Activated CD8-positive, alpha-beta T cell treated with anti-CD3 and anti-CD28 coated beads, Interleukin-2, amount 10 ng/mL, durations not matched to agents 7 days and 5 days (primary cell): ENCODE measurements around the gene RBFOX2. TPM values are rescaled to one million over a fixed set of nuclear protein-coding genes. Genes with fewer than 3 reads are reported as not detected.

Source experiments
- ATAC-seq: fragments of 150-1000 bp; cut with Tn5 transposase; one replicate; pipeline ENCODE4 v1.10.0; 2021; ENCODE audit warnings: moderate library complexity
- CTCF ChIA-PET: fragments of 350-600 bp; sonication (Branson Sonifier 250); formaldehyde crosslinking; loops from one replicate; lab custom pipeline; 2021; ENCODE audit warnings: antibody characterized with exemption; lab: Charles Lee
- POLR2A ChIA-PET: fragments of 350-600 bp; sonication (Branson Sonifier 250); formaldehyde crosslinking; loops from one replicate; lab custom pipeline; 2021; ENCODE audit warnings: antibody characterized with exemption; lab: Charles Lee
- DNase-seq: peaks from one replicate; pipeline ENCODE4 v3.0.0-alpha.2; 2020
- H3K27ac Mint-ChIP-seq: one replicate; pipeline ENCODE4 v1.8.0; 2021; ENCODE audit warnings: mild to moderate bottlenecking, mixed read lengths
- H3K27me3 Mint-ChIP-seq: one replicate; pipeline ENCODE4 v1.8.0; 2021; ENCODE audit warnings: low read depth, mixed read lengths
- H3K36me3 Mint-ChIP-seq: one replicate; pipeline ENCODE4 v1.8.0; 2021; ENCODE audit warnings: low read depth, mixed read lengths
- H3K4me1 Mint-ChIP-seq: one replicate; pipeline ENCODE4 v1.8.0; 2021; ENCODE audit warnings: low read depth, mixed read lengths
- H3K4me3 Mint-ChIP-seq: one replicate; pipeline ENCODE4 v1.8.0; 2021; ENCODE audit warnings: mild to moderate bottlenecking, mixed read lengths
- H3K9me3 Mint-ChIP-seq: one replicate; pipeline ENCODE4 v1.8.0; 2022; ENCODE audit warnings: mixed read lengths; ENCODE audit not compliant: insufficient read depth
- total RNA-seq, 2 experiments: library from RNA; stranded (reverse); gene quantifications; one replicate each; pipeline ENCODE4 v1.2.3, GENCODE V29; 2021

Gene RBFOX2
- total RNA-seq, 2 experiments from 2014 or later = 0.03 to 0.37 TPM

GRCh38 chr22:35921777-35922176 is 106.8 kb downstream of the RBFOX2 start:
- peak; percentile 59 for DNase-seq
- H3K36me3 Mint-ChIP-seq = no peaks in the 10 kb centered on the region
- H3K4me3 Mint-ChIP-seq = no peak overlapping the region
- H3K9me3 Mint-ChIP-seq = no peaks in the 10 kb centered on the region
- H3K27ac Mint-ChIP-seq = no peak overlapping the region
- H3K27me3 Mint-ChIP-seq = peaks cover 8% of the 10 kb centered on the region
- ChIA-PET CTCF (interaction anchor here (0.7 to 2.7 kb wide), 3 partner anchors 144 to 571 kb away, joined by 4 to 13 read pairs (median 4); no protein-coding TSS in a partner anchor), POLR2A (no interaction called here)
- peaks cover 3% of the 10 kb centered on the region for H3K4me1 Mint-ChIP-seq
- peak; percentile 69 for ATAC-seq

GRCh38 chr22:35921044-35921443 is 107.6 kb downstream of the RBFOX2 start:
- ATAC-seq (no peak), DNase-seq (no peak)
- ChIA-PET CTCF (interaction anchor here (2.7 kb wide), 1 partner anchor 294 kb away, joined by 13 read pairs; no protein-coding TSS in a partner anchor), POLR2A (no interaction called here)
- Mint-ChIP-seq H3K27ac (no peak overlapping the region), H3K4me1 (peaks cover 3% of the 10 kb centered on the region), H3K27me3 (peaks cover 8% of the 10 kb centered on the region), H3K36me3 (no peaks in the 10 kb centered on the region), H3K4me3 (no peak overlapping the region), H3K9me3 (no peaks in the 10 kb centered on the region)

GRCh38 chr22:35919002-35919542 is 109.6 kb downstream of the RBFOX2 start:
- Mint-ChIP-seq H3K27ac (no peak overlapping the region), H3K9me3 (no peaks in the 10 kb centered on the region), H3K36me3 (no peaks in the 10 kb centered on the region), H3K4me1 (peaks cover 14% of the 10 kb centered on the region), H3K4me3 (no peak overlapping the region), H3K27me3 (peaks cover 10% of the 10 kb centered on the region)
- CTCF ChIA-PET = interaction anchor here (0.7 to 1.8 kb wide), 3 partner anchors 147 to 292 kb away, joined by 3 to 6 read pairs (median 3); no protein-coding TSS in a partner anchor
- DNase-seq = no peak
- POLR2A ChIA-PET = no interaction called here
- ATAC-seq = no peak

- H3K9me3 Mint-ChIP-seq = no peaks in the 10 kb centered on the region
- H3K36me3 Mint-ChIP-seq = no peaks in the 10 kb centered on the region
- DNase-seq = no peak
- peaks cover 14% of the 10 kb centered on the region for H3K4me1 Mint-ChIP-seq
- H3K27ac Mint-ChIP-seq = no peak overlapping the region
- ChIA-PET CTCF (interaction anchor here (0.9 to 1.8 kb wide), 2 partner anchors 147 to 292 kb away, joined by 3 to 6 read pairs; no protein-coding TSS in a partner anchor), POLR2A (no interaction called here)
- no peak for ATAC-seq
- peaks cover 12% of the 10 kb centered on the region for H3K27me3 Mint-ChIP-seq
- no peak overlapping the region for H3K4me3 Mint-ChIP-seq
Observed at GRCh38 chr22:35918456-35918855, 110.2 kb downstream of the RBFOX2 start.

- ChIA-PET POLR2A (no interaction called here), CTCF (interaction anchor here (0.6 to 1.8 kb wide), 3 partner anchors 10 to 291 kb away, joined by 3 to 6 read pairs (median 6); no protein-coding TSS in a partner anchor)
- H3K36me3 Mint-ChIP-seq = no peaks in the 10 kb centered on the region
- peaks cover 14% of the 10 kb centered on the region for H3K4me1 Mint-ChIP-seq
- H3K27ac Mint-ChIP-seq = no peak overlapping the region
- H3K27me3 Mint-ChIP-seq = peaks cover 12% of the 10 kb centered on the region
- DNase-seq (no peak), ATAC-seq (no peak)
- H3K9me3 Mint-ChIP-seq = no peaks in the 10 kb centered on the region
- no peak overlapping the region for H3K4me3 Mint-ChIP-seq
Observed at GRCh38 chr22:35917651-35918050, 111.0 kb downstream of the RBFOX2 start.

GRCh38 chr22:35915477-35916013 is 113.1 kb downstream of the RBFOX2 start:
- CTCF ChIA-PET = interaction anchor here (0.9 to 1.7 kb wide), 5 partner anchors 9 to 283 kb away, joined by 3 to 6 read pairs (median 3); no protein-coding TSS in a partner anchor
- ATAC-seq = no peak
- H3K4me3 Mint-ChIP-seq = no peak overlapping the region
- H3K27ac Mint-ChIP-seq = no peak overlapping the region
- H3K27me3 Mint-ChIP-seq = peaks cover 12% of the 10 kb centered on the region
- DNase-seq = no peak
- peaks cover 11% of the 10 kb centered on the region for H3K4me1 Mint-ChIP-seq
- POLR2A ChIA-PET = interaction anchor here (0.6 kb wide), 1 partner anchor 340 kb away, joined by 3 read pairs; no protein-coding TSS in a partner anchor
- H3K36me3 Mint-ChIP-seq = no peaks in the 10 kb centered on the region
- no peaks in the 10 kb centered on the region for H3K9me3 Mint-ChIP-seq

- ATAC-seq (no peak), DNase-seq (no peak)
- H3K9me3 Mint-ChIP-seq = no peaks in the 10 kb centered on the region
- H3K36me3 Mint-ChIP-seq = no peaks in the 10 kb centered on the region
- no peak overlapping the region for H3K27ac Mint-ChIP-seq
- H3K4me1 Mint-ChIP-seq = peaks cover 11% of the 10 kb centered on the region
- POLR2A ChIA-PET = interaction anchor here (0.6 kb wide), 1 partner anchor 339 kb away, joined by 3 read pairs; no protein-coding TSS in a partner anchor
- peaks cover 12% of the 10 kb centered on the region for H3K27me3 Mint-ChIP-seq
- CTCF ChIA-PET = interaction anchor here (0.9 to 1.7 kb wide), 5 partner anchors 10 to 282 kb away, joined by 3 to 6 read pairs (median 3); no protein-coding TSS in a partner anchor
- H3K4me3 Mint-ChIP-seq = no peak overlapping the region
Observed at GRCh38 chr22:35914665-35915476, 113.8 kb downstream of the RBFOX2 start.

GRCh38 chr22:35914357-35914664 is 114.3 kb downstream of the RBFOX2 start:
- Mint-ChIP-seq H3K9me3 (no peaks in the 10 kb centered on the region), H3K27ac (no peak overlapping the region), H3K36me3 (no peaks in the 10 kb centered on the region), H3K4me3 (no peak overlapping the region), H3K4me1 (peaks cover 11% of the 10 kb centered on the region), H3K27me3 (peaks cover 12% of the 10 kb centered on the region)
- no peak for ATAC-seq
- ChIA-PET CTCF (no interaction called here), POLR2A (no interaction called here)
- DNase-seq = no peak

GRCh38 chr22:35913925-35914324 is 114.7 kb downstream of the RBFOX2 start:
- POLR2A ChIA-PET = no interaction called here
- no peak overlapping the region for H3K4me3 Mint-ChIP-seq
- CTCF ChIA-PET = no interaction called here
- H3K27me3 Mint-ChIP-seq = peaks cover 12% of the 10 kb centered on the region
- H3K27ac Mint-ChIP-seq = no peak overlapping the region
- peaks cover 11% of the 10 kb centered on the region for H3K4me1 Mint-ChIP-seq
- H3K9me3 Mint-ChIP-seq = no peaks in the 10 kb centered on the region
- no peaks in the 10 kb centered on the region for H3K36me3 Mint-ChIP-seq
- ATAC-seq (no peak), DNase-seq (no peak)

GRCh38 chr22:35912658-35913057 is 116.0 kb downstream of the RBFOX2 start:
- H3K27ac Mint-ChIP-seq = no peak overlapping the region
- DNase-seq (no peak), ATAC-seq (no peak)
- peaks cover 11% of the 10 kb centered on the region for H3K4me1 Mint-ChIP-seq
- peaks cover 12% of the 10 kb centered on the region for H3K27me3 Mint-ChIP-seq
- ChIA-PET POLR2A (no interaction called here), CTCF (interaction anchor here (1.0 to 1.6 kb wide), 3 partner anchors 11 to 212 kb away, joined by 3 read pairs; no protein-coding TSS in a partner anchor)
- no peak overlapping the region for H3K4me3 Mint-ChIP-seq
- H3K36me3 Mint-ChIP-seq = no peaks in the 10 kb centered on the region
- no peaks in the 10 kb centered on the region for H3K9me3 Mint-ChIP-seq

GRCh38 chr22:35911877-35912276 is 116.7 kb downstream of the RBFOX2 start:
- Mint-ChIP-seq H3K27me3 (peaks cover 9% of the 10 kb centered on the region), H3K27ac (no peak overlapping the region), H3K36me3 (no peaks in the 10 kb centered on the region), H3K9me3 (no peaks in the 10 kb centered on the region), H3K4me1 (peaks cover 11% of the 10 kb centered on the region), H3K4me3 (no peak overlapping the region)
- ChIA-PET POLR2A (no interaction called here), CTCF (interaction anchor here (1.3 to 1.6 kb wide), 2 partner anchors 153 to 213 kb away, joined by 3 read pairs; no protein-coding TSS in a partner anchor)
- ATAC-seq = no peak
- DNase-seq = no peak
